GM23248 (cell line): ENCODE measurements around the gene RNF157.

ENCODE experiments used
- EZH2 ChIP-seq: fragments of 200-600 bp; sonication (generic); IDR thresholded peaks from 2 replicates; pipeline ENCODE4 v1.6.1; 2018; ENCODE audit warnings: antibody characterized with exemption, mild to moderate bottlenecking; ENCODE audit not compliant: insufficient read depth, poor library complexity, severe bottlenecking
- EZH2phosphoT487 ChIP-seq: fragments of 200-600 bp; sonication (generic); IDR thresholded peaks from 2 replicates; pipeline ENCODE4 v1.6.1; 2018; ENCODE audit warnings: antibody characterized with exemption, moderate library complexity, mild to moderate bottlenecking, low read depth; ENCODE audit not compliant: insufficient read depth

DNA sequence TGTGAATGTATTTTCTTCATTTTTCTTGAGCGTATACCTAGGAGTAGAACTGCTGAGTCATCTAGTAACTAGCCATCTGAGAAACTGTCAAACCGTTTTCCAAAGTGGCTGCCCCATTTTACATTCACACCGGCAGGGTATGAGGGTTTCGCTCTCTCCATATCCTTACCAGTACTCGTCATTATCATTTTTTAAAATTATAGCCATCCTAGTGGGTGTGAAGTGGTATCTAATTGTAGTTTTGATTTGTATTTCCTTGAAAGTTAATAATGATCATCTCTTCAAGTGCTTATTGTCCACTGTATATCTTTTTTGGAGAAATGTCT, 6.0 kb downstream of the RNF157 start:
- TF ChIP-seq EZH2phosphoT487 (no peak), EZH2 (no peak)
